H1 (cell line): ENCODE measurements around the gene SLC6A7.

ENCODE experiments used
- POLR2A ChIP-seq, 2 experiments: IDR thresholded peaks; 1 replicate in 1 of 2; 2 replicates in 1 of 2; pipeline ENCODE4 v1.6.1; 2011; ENCODE audit warnings: low read depth in 2 of 2, low read length in 2 of 2, mild to moderate bottlenecking in 2 of 2; ENCODE audit errors: control extremely low read depth in 1 of 2
- RAD21 ChIP-seq, 2 experiments: IDR thresholded peaks in 1 of 2; conservative IDR thresholded peaks in 1 of 2; 2 replicates each; pipeline ENCODE4 v1.6.1; 2011; ENCODE audit warnings: low read depth in 2 of 2, low read length in 2 of 2, improper control_type of control experiment in 1 of 2, inconsistent platforms in 1 of 2, mild to moderate bottlenecking in 1 of 2, moderate library complexity in 1 of 2
- YY1 ChIP-seq: IDR thresholded peaks from 2 replicates; pipeline ENCODE4 v1.6.1; 2011; ENCODE audit warnings: low read depth, mild to moderate bottlenecking, low read length
- ZNF274 ChIP-seq: IDR thresholded peaks from 2 replicates; pipeline ENCODE4 v1.7.0; 2012; ENCODE audit warnings: low read length, borderline replicate concordance; ENCODE audit errors: extremely low read depth
- TF ChIP-seq, protein P1 (sequence below), 3 experiments: IDR thresholded peaks; 1 replicate in 2 of 3; 2 replicates in 1 of 3; pipeline versions ENCODE4 v1.5.1 to v1.6.1; 2011; ENCODE audit warnings: low read length in 3 of 3, mild to moderate bottlenecking in 3 of 3, inconsistent platforms in 2 of 3, low read depth in 1 of 3, moderate library complexity in 1 of 3; ENCODE audit not compliant: insufficient read depth in 1 of 3; ENCODE audit errors: control extremely low read depth in 1 of 3

DNA sequence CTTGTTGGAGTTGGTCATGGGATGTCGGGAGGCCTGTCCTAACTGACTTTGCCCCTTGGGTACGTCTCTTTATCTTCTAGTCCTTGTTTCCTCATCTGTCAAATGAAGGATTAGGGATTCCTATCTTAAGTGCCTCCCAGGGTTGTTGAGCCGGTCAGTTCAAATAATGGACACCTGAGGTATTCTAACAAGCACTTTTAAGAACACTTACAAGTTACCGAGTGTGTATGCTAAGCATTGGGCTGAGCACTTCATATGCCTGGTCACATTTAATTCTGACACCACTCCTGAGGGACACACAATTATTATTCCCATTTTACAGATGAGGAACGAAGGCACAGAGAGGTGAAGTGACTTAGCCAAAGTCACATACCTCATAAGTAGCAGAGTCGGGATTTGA is 62.6 kb downstream of the SLC6A7 start:
- no peak for TF ChIP-seq YY1
- no peak for TF ChIP-seq POLR2A (IDR thresholded peaks at IDR 0.05; ENCODE audit: control extremely low read depth in 1 of 2, low read depth in 2 of 2, low read length in 2 of 2)
- no peak for TF ChIP-seq RAD21 (IDR thresholded peaks at IDR 0.05 in 1 of 2, conservative IDR thresholded peaks at IDR 0.05 in 1 of 2; ENCODE audit: low read depth in 2 of 2, low read length in 2 of 2)
- TF ChIP-seq, protein P1, sequence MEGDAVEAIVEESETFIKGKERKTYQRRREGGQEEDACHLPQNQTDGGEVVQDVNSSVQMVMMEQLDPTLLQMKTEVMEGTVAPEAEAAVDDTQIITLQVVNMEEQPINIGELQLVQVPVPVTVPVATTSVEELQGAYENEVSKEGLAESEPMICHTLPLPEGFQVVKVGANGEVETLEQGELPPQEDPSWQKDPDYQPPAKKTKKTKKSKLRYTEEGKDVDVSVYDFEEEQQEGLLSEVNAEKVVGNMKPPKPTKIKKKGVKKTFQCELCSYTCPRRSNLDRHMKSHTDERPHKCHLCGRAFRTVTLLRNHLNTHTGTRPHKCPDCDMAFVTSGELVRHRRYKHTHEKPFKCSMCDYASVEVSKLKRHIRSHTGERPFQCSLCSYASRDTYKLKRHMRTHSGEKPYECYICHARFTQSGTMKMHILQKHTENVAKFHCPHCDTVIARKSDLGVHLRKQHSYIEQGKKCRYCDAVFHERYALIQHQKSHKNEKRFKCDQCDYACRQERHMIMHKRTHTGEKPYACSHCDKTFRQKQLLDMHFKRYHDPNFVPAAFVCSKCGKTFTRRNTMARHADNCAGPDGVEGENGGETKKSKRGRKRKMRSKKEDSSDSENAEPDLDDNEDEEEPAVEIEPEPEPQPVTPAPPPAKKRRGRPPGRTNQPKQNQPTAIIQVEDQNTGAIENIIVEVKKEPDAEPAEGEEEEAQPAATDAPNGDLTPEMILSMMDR (IDR thresholded peaks at IDR 0.05; ENCODE audit: control extremely low read depth in 1 of 3, insufficient read depth in 1 of 3, low read depth in 1 of 3, low read length in 3 of 3): no peak
- TF ChIP-seq ZNF274: no peak
